Measurements from ENCODE around the gene RAD51B. TPM values are rescaled to one million over a fixed set of nuclear protein-coding genes. Genes with fewer than 3 reads are reported as not detected.

RAD51B gene
- polyA plus RNA-seq, 3 donors = 3.6 to 11.6 (median 9.4) TPM

DNA sequence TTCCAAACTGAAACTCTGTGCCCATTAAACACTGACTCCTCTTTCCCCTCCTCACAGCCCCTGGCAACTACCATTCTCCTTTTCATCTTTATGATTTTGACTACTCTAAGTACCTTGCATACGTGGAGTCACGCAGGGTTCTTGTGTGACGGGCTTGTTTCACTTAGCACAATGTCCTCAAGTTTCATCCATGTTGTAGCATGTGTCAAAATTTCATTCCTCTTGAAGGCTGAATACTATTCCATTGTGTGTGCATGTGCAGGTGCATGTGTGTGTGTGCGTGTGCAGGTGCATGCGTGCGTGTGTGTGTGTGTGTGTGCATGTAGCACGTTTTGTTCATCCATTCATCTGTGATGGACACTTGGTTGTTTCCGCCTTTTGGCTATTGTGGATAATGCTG lies 867.1 kb downstream of the RAD51B start:
- Histone ChIP-seq H3K9me3 (replicated peaks in 1 of 2; ENCODE audit: control insufficient read depth in 1 of 2, insufficient read depth in 1 of 2, low read length in 2 of 2) (no peaks in the 10 kb centered on the region), H3K27me3 (ENCODE audit: control insufficient read depth in 2 of 2, insufficient read depth in 2 of 2, low read length in 2 of 2) (no peaks in the 10 kb centered on the region), H3K4me3 (replicated peaks in 1 of 3; ENCODE audit: low read depth in 2 of 3, low read length in 3 of 3) (no peak overlapping the region), H3K27ac (ENCODE audit: low read depth in 1 of 2, low read length in 2 of 2) (peak overlapping the region in 1 of 2 donors; percentile 100), H3K36me3 (replicated peaks in 1 of 2; ENCODE audit: control insufficient read depth in 1 of 2, insufficient read depth in 2 of 2, low read length in 2 of 2) (no peaks in the 10 kb centered on the region), H3K4me2 (replicated peaks; ENCODE audit: extremely low read depth, low read length, poor library complexity, severe bottlenecking) (no peak overlapping the region), H3K79me2 (ENCODE audit: insufficient read depth, low read length) (no peaks in the 10 kb centered on the region), H3K9ac (ENCODE audit: insufficient read depth, low read length, poor library complexity, severe bottlenecking) (no peak overlapping the region), H2AFZ (ENCODE audit: insufficient read depth, low read depth, low read length, poor library complexity, severe bottlenecking) (no peak overlapping the region), H3K4me1 (ENCODE audit: control insufficient read depth in 1 of 2, insufficient read depth in 2 of 2, low read length in 2 of 2) (peaks cover 61 to 73% of the 10 kb centered on the region in 2 donors), H4K20me1 (ENCODE audit: insufficient read depth, low read length) (no peaks in the 10 kb centered on the region)
- WGBS (ENCODE audit: insufficient coverage) = 87% methylated on average over 4 of the region's 8 CpGs
- peak overlapping the region in 5 of 7 donors; percentile 100 for H3K27ac Mint-ChIP-seq
- peaks cover 6 to 9% (median 8%) of the 10 kb centered on the region in 3 donors for H3K27me3 Mint-ChIP-seq (ENCODE audit: low read depth in 3 of 3)
- H3K4me1 Mint-ChIP-seq = peaks cover 66% of the 10 kb centered on the region
- H3K36me3 Mint-ChIP-seq = peaks cover 9 to 11% of the 10 kb centered on the region in 2 donors
- intact Hi-C loops (cut with micrococcal nuclease) = loop anchor here (5.0 to 10.0 kb wide), 5 partner anchors 56 to 292 kb away; partner anchors contain the start of gene ZFP36L1 (in 1 of the 2)
- no peak overlapping the region for H3K4me3 Mint-ChIP-seq
- TF ChIP-seq, protein P1, sequence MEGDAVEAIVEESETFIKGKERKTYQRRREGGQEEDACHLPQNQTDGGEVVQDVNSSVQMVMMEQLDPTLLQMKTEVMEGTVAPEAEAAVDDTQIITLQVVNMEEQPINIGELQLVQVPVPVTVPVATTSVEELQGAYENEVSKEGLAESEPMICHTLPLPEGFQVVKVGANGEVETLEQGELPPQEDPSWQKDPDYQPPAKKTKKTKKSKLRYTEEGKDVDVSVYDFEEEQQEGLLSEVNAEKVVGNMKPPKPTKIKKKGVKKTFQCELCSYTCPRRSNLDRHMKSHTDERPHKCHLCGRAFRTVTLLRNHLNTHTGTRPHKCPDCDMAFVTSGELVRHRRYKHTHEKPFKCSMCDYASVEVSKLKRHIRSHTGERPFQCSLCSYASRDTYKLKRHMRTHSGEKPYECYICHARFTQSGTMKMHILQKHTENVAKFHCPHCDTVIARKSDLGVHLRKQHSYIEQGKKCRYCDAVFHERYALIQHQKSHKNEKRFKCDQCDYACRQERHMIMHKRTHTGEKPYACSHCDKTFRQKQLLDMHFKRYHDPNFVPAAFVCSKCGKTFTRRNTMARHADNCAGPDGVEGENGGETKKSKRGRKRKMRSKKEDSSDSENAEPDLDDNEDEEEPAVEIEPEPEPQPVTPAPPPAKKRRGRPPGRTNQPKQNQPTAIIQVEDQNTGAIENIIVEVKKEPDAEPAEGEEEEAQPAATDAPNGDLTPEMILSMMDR (IDR thresholded peaks at IDR 0.05) = no peak
- DNase-seq = no peak
- peaks cover 0 to 6% (median 0%) of the 10 kb centered on the region in 7 donors for H3K9me3 Mint-ChIP-seq

GRCh38 chr14:68687746-68688145 lies 868.2 kb downstream of the RAD51B start:
- no peak overlapping the region for H3K4me2 ChIP-seq (replicated peaks; ENCODE audit: extremely low read depth, low read length, poor library complexity, severe bottlenecking)
- no peaks in the 10 kb centered on the region for H3K79me2 ChIP-seq (ENCODE audit: insufficient read depth, low read length)
- H2AFZ ChIP-seq (ENCODE audit: insufficient read depth, low read depth, low read length, poor library complexity, severe bottlenecking) = no peak overlapping the region
- no peaks in the 10 kb centered on the region for H3K36me3 ChIP-seq (replicated peaks in 1 of 2; ENCODE audit: control insufficient read depth in 1 of 2, insufficient read depth in 2 of 2, low read length in 2 of 2)
- H3K27me3 ChIP-seq (ENCODE audit: control insufficient read depth in 2 of 2, insufficient read depth in 2 of 2, low read length in 2 of 2) = no peaks in the 10 kb centered on the region
- Mint-ChIP-seq H3K36me3 (peaks cover 9 to 18% of the 10 kb centered on the region in 2 donors), H3K4me3 (no peak overlapping the region), H3K27me3 (ENCODE audit: low read depth in 3 of 3) (peaks cover 6 to 14% (median 13%) of the 10 kb centered on the region in 3 donors), H3K27ac (peak overlapping the region in 2 of 7 donors; percentile 32 to 37), H3K9me3 (peaks cover 0 to 3% (median 0%) of the 10 kb centered on the region in 7 donors), H3K4me1 (peaks cover 69% of the 10 kb centered on the region)
- no peaks in the 10 kb centered on the region for H4K20me1 ChIP-seq (ENCODE audit: insufficient read depth, low read length)
- peaks cover 59 to 74% of the 10 kb centered on the region in 2 donors for H3K4me1 ChIP-seq (ENCODE audit: control insufficient read depth in 1 of 2, insufficient read depth in 2 of 2, low read length in 2 of 2)
- intact Hi-C loops (cut with micrococcal nuclease) = loop anchor here (5.0 to 10.0 kb wide), 5 partner anchors 55 to 293 kb away; partner anchors contain the start of gene ZFP36L1 (in 1 of the 2)
- no peaks in the 10 kb centered on the region for H3K9me3 ChIP-seq (replicated peaks in 1 of 2; ENCODE audit: control insufficient read depth in 1 of 2, insufficient read depth in 1 of 2, low read length in 2 of 2)
- no peak overlapping the region for H3K9ac ChIP-seq (ENCODE audit: insufficient read depth, low read length, poor library complexity, severe bottlenecking)
- no peak for DNase-seq
- 92% methylated on average over 11 of the region's 11 CpGs for WGBS (ENCODE audit: insufficient coverage)
- no peak overlapping the region for H3K4me3 ChIP-seq (replicated peaks in 1 of 3; ENCODE audit: low read depth in 2 of 3, low read length in 3 of 3)
- TF ChIP-seq, protein P1 (IDR thresholded peaks at IDR 0.05) = no peak
- H3K27ac ChIP-seq (ENCODE audit: low read depth in 1 of 2, low read length in 2 of 2) = no peak overlapping the region
